ENCODE data around the gene SAMD4A.
"Not testable (repeated sequence)": the region's sequence is repeated elsewhere in the genome, so short reads cannot be mapped to it uniquely, and the experiment has no call there.

Gene SAMD4A

GRCh38 chr14:54735424-54735823, 168.5 kb downstream of the SAMD4A start:
- no peak for DNase-seq (ENCODE audit: low spot score)

GRCh38 chr14:54737132-54737711, 170.3 kb downstream of the SAMD4A start:
- peak; percentile 59 for DNase-seq (ENCODE audit: low spot score)

- no peak for DNase-seq (ENCODE audit: low spot score)
Observed at GRCh38 chr14:54738009-54738408, 171.1 kb downstream of the SAMD4A start.

GRCh38 chr14:54739514-54739913, 172.6 kb downstream of the SAMD4A start:
- DNase-seq (ENCODE audit: low spot score) = no peak

GRCh38 chr14:54742492-54743350, 175.8 kb downstream of the SAMD4A start:
- no peak for DNase-seq (ENCODE audit: low spot score)

- DNase-seq (ENCODE audit: low spot score) = no peak
Observed at GRCh38 chr14:54743382-54743781, 176.5 kb downstream of the SAMD4A start.

- DNase-seq (ENCODE audit: low spot score) = no peak
Observed at GRCh38 chr14:54746019-54746418, 179.1 kb downstream of the SAMD4A start.

GRCh38 chr14:54747616-54748015, 180.7 kb downstream of the SAMD4A start:
- DNase-seq (ENCODE audit: low spot score) = no peak

GRCh38 chr14:54749180-54749579, 182.3 kb downstream of the SAMD4A start:
- DNase-seq (ENCODE audit: low spot score) = no peak

- DNase-seq (ENCODE audit: low spot score) = no peak
Observed at GRCh38 chr14:54749727-54750126, 182.8 kb downstream of the SAMD4A start.

GRCh38 chr14:54752611-54753010, 185.7 kb downstream of the SAMD4A start:
- DNase-seq (ENCODE audit: low spot score) = not testable (repeated sequence)

GRCh38 chr14:54753396-54753795, 186.5 kb downstream of the SAMD4A start:
- DNase-seq (ENCODE audit: low spot score) = not testable (repeated sequence)

GRCh38 chr14:54754116-54754622, 187.2 kb downstream of the SAMD4A start:
- DNase-seq (ENCODE audit: low spot score) = no peak

GRCh38 chr14:54754623-54755386, 187.9 kb downstream of the SAMD4A start:
- DNase-seq (ENCODE audit: low spot score) = no peak

- no peak for DNase-seq (ENCODE audit: low spot score)
Observed at GRCh38 chr14:54756656-54757392, 189.9 kb downstream of the SAMD4A start.

GRCh38 chr14:54758041-54758440, 191.1 kb downstream of the SAMD4A start:
- DNase-seq (ENCODE audit: low spot score) = no peak

- no peak for DNase-seq (ENCODE audit: low spot score)
Observed at GRCh38 chr14:54759982-54760585, 193.2 kb downstream of the SAMD4A start.

- no peak for DNase-seq (ENCODE audit: low spot score)
Observed at GRCh38 chr14:54760866-54761575, 194.1 kb downstream of the SAMD4A start.

- no peak for DNase-seq (ENCODE audit: low spot score)
Observed at GRCh38 chr14:54761835-54762234, 194.9 kb downstream of the SAMD4A start.

- no peak for DNase-seq (ENCODE audit: low spot score)
Observed at GRCh38 chr14:54762296-54762695, 195.4 kb downstream of the SAMD4A start.

GRCh38 chr14:54763761-54764160, 196.8 kb downstream of the SAMD4A start:
- DNase-seq (ENCODE audit: low spot score) = no peak

All from activated CD4-positive, alpha-beta T cell treated with anti-CD3 and anti-CD28 coated beads, Interleukin-2, Interleukin-4, amounts not matched to agents 100 ng/mL and 50 ng/mL, durations not matched to agents 16 hours and 8 hours (primary cell).